Left lung (tissue), 10 donors: ENCODE data around the gene BARX1. TPM values are rescaled to one million over a fixed set of nuclear protein-coding genes. Genes with fewer than 3 reads are reported as not detected.

Experiments
- ATAC-seq: fragments of 200-7000 bp; cut with Tn5 transposase; one replicate; pipeline ENCODE4 v1.9.1; 2020; ENCODE audit warnings: moderate library complexity
- DNase-seq, 4 donors: peaks; one replicate each; pipeline ENCODE4 v3.0.0-alpha.2; 2013 to 2020
- H3K27ac ChIP-seq, 2 donors: fragments of 200-600 bp; sonication (generic) in 1 of 2; one replicate each; pipeline versions ENCODE4 v1.5.0 to v1.8.0; 2020 to 2021
- H3K27me3 ChIP-seq, 2 donors: fragments of 200-600 bp; sonication (generic) in 1 of 2; one replicate each; pipeline versions ENCODE4 v1.5.0 to v1.8.0; 2020 to 2021
- H3K36me3 ChIP-seq, 2 donors: fragments of 200-600 bp; sonication (generic) in 1 of 2; one replicate each; pipeline versions ENCODE4 v1.5.0 to v1.8.0; 2020 to 2021
- H3K4me1 ChIP-seq, 2 donors: fragments of 200-600 bp; one replicate each; pipeline ENCODE4 v1.8.0; 2021
- H3K4me3 ChIP-seq, 2 donors: fragments of 200-600 bp; sonication (generic) in 1 of 2; one replicate each; pipeline versions ENCODE4 v1.5.0 to v1.8.0; 2020 to 2021; ENCODE audit warnings: mild to moderate bottlenecking in 1 of 2
- H3K9me3 ChIP-seq, 2 donors: fragments of 200-600 bp; sonication (generic) in 1 of 2; one replicate each; pipeline versions ENCODE4 v1.5.0 to v1.8.0; 2020 to 2021
- intact Hi-C, 2 donors: fragments of 100-400 bp; cut with DNase I; formaldehyde crosslinking; loops; one replicate each; pipeline versions ENCODE4 v1.11.2 to v1.14.2; 2022
- polyA plus RNA-seq, 6 donors: library from polyadenylated mRNA; unstranded; fragments of 120-200 nt; gene quantifications; one replicate each; pipeline ENCODE4 v1.2.1, GENCODE V29; 2013; ENCODE audit not compliant: insufficient read length in 6 of 6
- total RNA-seq, 2 donors: library from RNA; stranded (reverse); fragmentation: NEBNext Ultra II Directional; extraction: Animal tissue kit (Norgen Biotek cat#: 25700); gene quantifications; one replicate each; pipeline ENCODE4 v1.2.1, GENCODE V29; 2021
- TF ChIP-seq, protein P1 (sequence below), 2 donors: fragments of 200-600 bp; sonication (generic) in 1 of 2; IDR thresholded peaks; one replicate each; pipeline versions ENCODE4 v1.5.0 to v1.8.0; 2021; ENCODE audit warnings: antibody characterized with exemption in 2 of 2
- donor health status: DM: no; HTN: yes; CAD: no.
- donor health status: DM: no; HTN: no; CAD: no.

Gene BARX1
- total and polyA plus RNA-seq, 8 donors = not detected

- H3K9me3 ChIP-seq = no peaks in the 10 kb centered on the region
- intact Hi-C loops = no loop called here
- ATAC-seq (no peak), DNase-seq (peak in 1 of 4 donors; percentile 76)
- H3K36me3 ChIP-seq = no peaks in the 10 kb centered on the region
- peaks cover 22 to 56% of the 10 kb centered on the region in 2 donors for H3K4me1 ChIP-seq
- no peak overlapping the region for H3K27ac ChIP-seq
- no peak overlapping the region for H3K4me3 ChIP-seq
- TF ChIP-seq, protein P1, sequence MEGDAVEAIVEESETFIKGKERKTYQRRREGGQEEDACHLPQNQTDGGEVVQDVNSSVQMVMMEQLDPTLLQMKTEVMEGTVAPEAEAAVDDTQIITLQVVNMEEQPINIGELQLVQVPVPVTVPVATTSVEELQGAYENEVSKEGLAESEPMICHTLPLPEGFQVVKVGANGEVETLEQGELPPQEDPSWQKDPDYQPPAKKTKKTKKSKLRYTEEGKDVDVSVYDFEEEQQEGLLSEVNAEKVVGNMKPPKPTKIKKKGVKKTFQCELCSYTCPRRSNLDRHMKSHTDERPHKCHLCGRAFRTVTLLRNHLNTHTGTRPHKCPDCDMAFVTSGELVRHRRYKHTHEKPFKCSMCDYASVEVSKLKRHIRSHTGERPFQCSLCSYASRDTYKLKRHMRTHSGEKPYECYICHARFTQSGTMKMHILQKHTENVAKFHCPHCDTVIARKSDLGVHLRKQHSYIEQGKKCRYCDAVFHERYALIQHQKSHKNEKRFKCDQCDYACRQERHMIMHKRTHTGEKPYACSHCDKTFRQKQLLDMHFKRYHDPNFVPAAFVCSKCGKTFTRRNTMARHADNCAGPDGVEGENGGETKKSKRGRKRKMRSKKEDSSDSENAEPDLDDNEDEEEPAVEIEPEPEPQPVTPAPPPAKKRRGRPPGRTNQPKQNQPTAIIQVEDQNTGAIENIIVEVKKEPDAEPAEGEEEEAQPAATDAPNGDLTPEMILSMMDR (IDR thresholded peaks at IDR 0.05) = no peak
- peaks cover 75 to 95% of the 10 kb centered on the region in 2 donors for H3K27me3 ChIP-seq
Observed at GRCh38 chr9:93958121-93958818, 3.1 kb upstream of the BARX1 start.

DNA sequence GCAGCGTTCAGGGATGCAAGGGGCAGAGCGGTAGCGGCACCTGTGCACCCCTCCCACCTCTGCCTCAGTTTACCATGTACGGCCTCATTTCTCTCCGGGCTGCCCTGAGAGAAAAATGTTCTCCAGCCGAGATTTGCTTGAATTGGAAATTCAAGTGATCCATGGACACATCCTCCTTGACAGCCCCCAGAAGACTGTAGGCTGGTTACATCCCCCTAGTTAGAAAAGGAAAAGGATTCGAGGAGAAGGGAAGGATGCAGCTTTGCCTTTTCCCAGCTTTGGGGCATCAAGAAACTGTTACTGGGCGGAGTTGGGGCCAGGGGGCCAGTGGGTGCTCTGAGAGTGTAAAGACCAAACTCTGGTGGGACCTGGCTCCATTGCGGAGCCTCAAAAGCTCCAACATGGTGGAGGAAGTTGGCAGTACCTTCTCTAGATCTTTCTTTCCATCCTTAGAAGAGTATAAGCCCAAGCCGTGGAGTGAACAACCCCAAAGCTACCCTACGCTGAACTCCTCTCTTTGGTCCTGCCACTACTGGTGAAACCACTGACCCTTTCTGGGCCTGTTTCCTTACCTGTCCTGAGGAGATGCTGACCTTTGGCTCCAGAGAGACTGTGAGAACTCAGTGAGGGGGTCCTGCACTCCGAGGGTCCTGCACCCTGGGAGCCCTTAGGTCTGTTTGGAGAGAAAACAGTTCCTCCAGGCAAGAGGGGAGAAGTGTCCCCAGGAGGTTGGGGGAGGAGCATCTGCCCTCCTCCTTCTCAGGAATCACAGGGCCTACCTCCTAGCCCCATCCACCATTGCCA is 1.0 kb upstream of the BARX1 start:
- Histone ChIP-seq H3K27me3 (peaks cover 94 to 98% of the 10 kb centered on the region in 2 donors), H3K27ac (no peak overlapping the region), H3K9me3 (no peaks in the 10 kb centered on the region), H3K4me1 (peaks cover 29 to 66% of the 10 kb centered on the region in 2 donors), H3K4me3 (no peak overlapping the region), H3K36me3 (no peaks in the 10 kb centered on the region)
- no peak for ATAC-seq
- intact Hi-C loops = no loop called here
- DNase-seq = no peak
- TF ChIP-seq, protein P1 (IDR thresholded peaks at IDR 0.05) = no peak

DNA sequence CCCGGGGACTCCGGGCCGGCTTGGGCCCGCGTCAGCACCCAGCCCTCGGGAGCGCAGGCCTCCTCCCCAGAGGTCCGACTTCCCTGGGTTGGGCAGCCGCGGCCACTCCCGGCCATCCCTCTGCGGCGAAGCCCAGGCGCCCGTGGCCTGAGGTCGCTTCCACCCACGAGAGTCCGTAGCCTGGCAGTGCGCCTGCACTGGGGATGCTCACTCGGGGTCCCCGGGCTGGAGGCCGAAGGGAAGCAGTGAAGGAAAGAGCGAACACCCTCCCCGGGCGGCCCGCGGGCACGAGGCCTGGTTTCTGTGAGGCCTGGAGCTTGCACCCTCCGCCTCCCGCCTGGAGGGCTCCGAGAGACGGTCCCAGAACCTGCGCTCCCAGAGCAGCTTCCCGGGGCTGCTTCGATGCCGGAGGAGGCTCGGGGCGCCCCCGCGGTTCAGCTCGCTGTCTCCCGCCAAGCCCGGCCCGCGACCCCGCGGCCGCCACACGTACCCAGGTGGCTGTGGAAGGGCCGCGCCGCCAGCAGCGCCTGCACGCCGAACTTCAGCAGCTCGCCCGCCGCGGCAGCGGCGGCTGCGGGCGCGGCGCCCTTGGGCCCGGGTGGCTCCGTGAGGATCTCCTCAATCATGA is 607 bp downstream of the BARX1 start:
- Histone ChIP-seq H3K4me3 (no peak overlapping the region), H3K27ac (no peak overlapping the region), H3K27me3 (peaks cover 93 to 98% of the 10 kb centered on the region in 2 donors), H3K36me3 (no peaks in the 10 kb centered on the region), H3K9me3 (no peaks in the 10 kb centered on the region), H3K4me1 (peaks cover 29 to 61% of the 10 kb centered on the region in 2 donors)
- TF ChIP-seq, protein P1 (IDR thresholded peaks at IDR 0.05) = no peak
- ATAC-seq = no peak
- DNase-seq = no peak
- intact Hi-C loops = no loop called here

- no peak for DNase-seq
- H3K4me1 ChIP-seq = peaks cover 22 to 53% of the 10 kb centered on the region in 2 donors
- H3K27ac ChIP-seq = no peak overlapping the region
- ATAC-seq = no peak
- intact Hi-C loops = no loop called here
- no peaks in the 10 kb centered on the region for H3K9me3 ChIP-seq
- H3K27me3 ChIP-seq = peaks cover 93 to 98% of the 10 kb centered on the region in 2 donors
- no peak overlapping the region for H3K4me3 ChIP-seq
- TF ChIP-seq, protein P1 (IDR thresholded peaks at IDR 0.05) = no peak
- H3K36me3 ChIP-seq = no peaks in the 10 kb centered on the region
Observed at GRCh38 chr9:93953496-93954433, 1.4 kb downstream of the BARX1 start.
